Activated CD8-positive, alpha-beta T cell treated with anti-CD3 and anti-CD28 coated beads for 36 hours (primary cell): ENCODE data around the gene DUSP7. TPM values are rescaled to one million over a fixed set of nuclear protein-coding genes. Genes with fewer than 3 reads are reported as not detected.

Experiments used
- ATAC-seq: fragments of 200-7000 bp; cut with Tn5 transposase; one replicate; pipeline ENCODE4 v1.10.0; 2021; ENCODE audit warnings: mild to moderate bottlenecking, moderate library complexity
- CTCF ChIA-PET: fragments of 350-600 bp; sonication (Branson Sonifier 250); formaldehyde crosslinking; loops from one replicate; lab custom pipeline; 2021; ENCODE audit warnings: antibody characterized with exemption; lab: Charles Lee
- POLR2A ChIA-PET: fragments of 350-600 bp; sonication (Branson Sonifier 250); formaldehyde crosslinking; loops from one replicate; lab custom pipeline; 2021; ENCODE audit warnings: antibody characterized with exemption; lab: Charles Lee
- DNase-seq: peaks from one replicate; pipeline ENCODE4 v3.0.0-alpha.2; 2020
- H3K27ac Mint-ChIP-seq: one replicate; pipeline ENCODE4 v1.8.0; 2021; ENCODE audit warnings: mild to moderate bottlenecking, mixed read lengths
- H3K27me3 Mint-ChIP-seq: one replicate; pipeline ENCODE4 v1.8.0; 2021; ENCODE audit warnings: mixed read lengths
- H3K36me3 Mint-ChIP-seq: one replicate; pipeline ENCODE4 v1.8.0; 2021; ENCODE audit warnings: low read depth, mixed read lengths
- H3K4me1 Mint-ChIP-seq: one replicate; pipeline ENCODE4 v1.8.0; 2021; ENCODE audit warnings: low read depth, mixed read lengths
- H3K4me3 Mint-ChIP-seq: one replicate; pipeline ENCODE4 v1.8.0; 2021; ENCODE audit warnings: mild to moderate bottlenecking, moderate library complexity, mixed read lengths
- H3K9me3 Mint-ChIP-seq: one replicate; pipeline ENCODE4 v1.8.0; 2021; ENCODE audit warnings: mixed read lengths
- CTCF ChIP-seq: fragments of 200-600 bp; IDR thresholded peaks from one replicate; pipeline ENCODE4 v1.8.0; 2022; ENCODE audit warnings: antibody characterized with exemption, mild to moderate bottlenecking
- intact Hi-C: fragments of 100-400 bp; cut with micrococcal nuclease; formaldehyde crosslinking; loops from one replicate; pipeline ENCODE4 v1.10.0; 2022
- total RNA-seq, 2 experiments: library from RNA; stranded (reverse); gene quantifications; one replicate each; pipeline ENCODE4 v1.2.3, GENCODE V29; 2021

The DUSP7 gene
- total RNA-seq, 2 experiments from 2014 or later: 19.6 to 21.6 TPM

DNA sequence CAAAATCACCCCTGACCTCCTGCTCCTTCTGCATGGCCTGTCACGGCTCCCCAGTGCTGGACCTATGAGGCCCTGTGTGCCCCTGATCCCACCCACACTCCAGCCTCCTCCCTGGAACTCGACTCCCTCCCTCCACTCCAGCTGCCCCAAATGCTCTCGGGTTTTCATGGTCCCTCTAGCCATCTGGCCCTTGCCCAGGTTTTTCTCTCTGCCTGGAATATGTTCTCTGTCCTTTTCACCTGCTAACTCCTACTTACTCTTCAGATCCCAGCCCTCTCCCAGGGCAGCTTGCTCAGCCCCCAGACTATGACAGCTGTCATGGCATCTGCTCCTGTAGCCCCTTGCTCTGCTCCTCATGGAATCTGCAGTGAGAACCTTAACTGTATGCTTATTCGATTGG is 30.3 kb downstream of the DUSP7 start:
- Mint-ChIP-seq H3K9me3 (no peaks in the 10 kb centered on the region), H3K4me3 (no peak overlapping the region), H3K27ac (no peak overlapping the region), H3K36me3 (no peaks in the 10 kb centered on the region), H3K27me3 (no peaks in the 10 kb centered on the region), H3K4me1 (no peaks in the 10 kb centered on the region)
- intact Hi-C loops: no loop called here
- no peak for ATAC-seq
- no peak for TF ChIP-seq CTCF
- DNase-seq: no peak
- ChIA-PET POLR2A (no interaction called here), CTCF (no interaction called here)

DNA sequence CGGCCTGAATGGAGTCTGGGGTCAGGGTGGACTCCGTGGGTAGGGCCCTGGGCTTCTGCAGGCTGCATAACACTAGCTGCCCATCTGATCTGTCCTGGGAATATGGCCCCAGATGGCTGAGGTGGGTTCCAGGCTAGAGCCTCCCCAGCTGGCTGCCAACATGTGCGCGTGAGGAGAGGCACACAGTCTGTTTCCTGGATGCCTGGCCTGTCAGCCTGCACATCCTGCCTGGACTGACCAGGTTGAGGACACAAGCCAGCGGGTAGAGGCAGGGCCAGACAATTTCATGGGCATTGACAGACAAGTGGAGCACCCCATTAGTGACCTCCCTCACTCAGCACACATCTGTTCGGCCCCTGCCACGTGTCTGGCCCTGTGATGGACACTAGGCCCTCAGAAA is 30.9 kb downstream of the DUSP7 start:
- Mint-ChIP-seq H3K36me3 (no peaks in the 10 kb centered on the region), H3K27ac (no peak overlapping the region), H3K9me3 (no peaks in the 10 kb centered on the region), H3K27me3 (no peaks in the 10 kb centered on the region), H3K4me1 (no peaks in the 10 kb centered on the region), H3K4me3 (no peak overlapping the region)
- ChIA-PET CTCF (no interaction called here), POLR2A (no interaction called here)
- no peak for ATAC-seq
- no peak for DNase-seq
- intact Hi-C loops: no loop called here
- TF ChIP-seq CTCF: no peak

DNA sequence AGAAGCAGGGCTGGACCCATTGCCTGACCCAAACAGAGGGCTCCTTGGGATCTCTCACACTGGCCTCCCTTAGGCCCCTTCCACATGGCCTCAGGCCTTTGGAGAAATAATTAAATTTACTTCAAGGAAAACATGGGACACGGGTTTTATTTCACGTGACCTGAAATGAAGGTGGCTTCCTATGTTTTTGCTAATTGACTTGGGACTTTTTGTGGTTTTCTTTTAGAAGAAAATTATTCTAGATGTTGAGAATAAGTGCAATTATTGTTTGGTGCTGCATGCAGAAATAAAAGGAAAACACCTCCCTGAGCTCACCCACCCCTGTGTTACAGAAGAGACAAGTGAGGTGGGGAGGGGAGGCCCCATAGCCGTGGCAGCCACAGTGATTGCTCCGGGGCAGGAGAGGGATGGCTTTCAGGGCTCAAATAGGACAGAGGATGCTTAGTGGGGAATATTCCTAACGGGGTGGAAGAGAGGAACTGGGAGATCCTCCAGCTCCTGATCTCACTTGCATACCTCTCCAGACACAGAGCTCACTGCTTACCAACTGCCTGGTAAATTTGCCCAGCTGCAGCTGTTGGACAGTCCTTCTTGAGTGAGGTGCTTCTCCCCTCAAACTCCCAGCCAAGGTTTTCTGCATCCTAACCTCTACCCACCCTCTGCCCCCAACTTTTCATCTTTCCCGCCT is 31.5 kb downstream of the DUSP7 start:
- DNase-seq (no peak), ATAC-seq (no peak)
- Mint-ChIP-seq H3K27me3 (no peaks in the 10 kb centered on the region), H3K27ac (no peak overlapping the region), H3K4me3 (no peak overlapping the region), H3K9me3 (no peaks in the 10 kb centered on the region), H3K4me1 (no peaks in the 10 kb centered on the region), H3K36me3 (no peaks in the 10 kb centered on the region)
- no peak for TF ChIP-seq CTCF
- CTCF ChIA-PET: no interaction called here
- POLR2A ChIA-PET: no interaction called here
- intact Hi-C loops: no loop called here

DNA sequence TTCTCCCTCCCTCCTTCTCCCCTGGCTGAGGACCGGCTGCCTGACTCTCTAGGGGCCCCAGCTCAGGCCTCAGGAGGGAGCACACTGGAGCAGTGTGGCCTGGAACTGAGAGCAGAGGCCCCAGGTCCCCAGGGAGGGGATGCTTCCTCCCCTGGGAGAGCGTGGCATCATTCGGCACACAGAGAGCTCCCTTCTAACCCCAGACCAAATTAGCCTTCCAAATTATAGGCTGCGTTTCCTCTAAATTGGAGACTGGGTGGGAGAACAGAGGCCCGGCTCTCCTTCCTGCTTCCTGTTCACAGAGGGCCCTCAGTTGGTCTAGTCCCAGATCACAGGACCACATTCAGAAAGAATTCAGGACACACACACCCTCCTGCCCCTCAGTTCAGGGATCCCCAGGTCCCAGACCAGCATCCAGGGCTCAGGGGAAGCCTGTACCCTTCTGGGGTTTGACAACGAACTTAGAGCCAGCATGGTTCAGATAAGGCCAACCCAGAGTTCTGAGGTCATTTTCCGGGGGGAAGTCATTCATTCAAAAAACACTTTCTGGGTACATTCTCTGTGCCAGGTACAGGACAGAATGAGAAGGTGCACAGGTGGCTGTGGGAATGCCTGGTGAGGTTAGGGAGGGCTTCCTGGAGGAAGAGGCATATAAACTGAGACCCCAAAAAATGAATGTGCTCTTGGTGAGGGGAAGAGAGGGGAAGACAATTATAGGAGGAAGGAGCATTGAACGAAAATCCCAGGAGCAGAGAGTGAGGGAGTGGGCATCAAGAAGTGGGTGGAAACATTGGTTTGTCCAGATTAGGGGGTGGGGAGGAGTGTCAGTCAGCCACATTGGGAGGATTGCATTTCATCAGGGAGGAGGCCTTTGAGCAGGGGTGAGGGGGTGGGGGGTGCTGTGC is 32.3 kb downstream of the DUSP7 start:
- DNase-seq (no peak), ATAC-seq (no peak)
- TF ChIP-seq CTCF: no peak
- intact Hi-C loops: no loop called here
- H3K4me3 Mint-ChIP-seq: no peak overlapping the region
- ChIA-PET CTCF (no interaction called here), POLR2A (no interaction called here)
- H3K36me3 Mint-ChIP-seq: no peaks in the 10 kb centered on the region
- no peaks in the 10 kb centered on the region for H3K27me3 Mint-ChIP-seq
- H3K27ac Mint-ChIP-seq: no peak overlapping the region
- no peaks in the 10 kb centered on the region for H3K4me1 Mint-ChIP-seq
- no peaks in the 10 kb centered on the region for H3K9me3 Mint-ChIP-seq

DNA sequence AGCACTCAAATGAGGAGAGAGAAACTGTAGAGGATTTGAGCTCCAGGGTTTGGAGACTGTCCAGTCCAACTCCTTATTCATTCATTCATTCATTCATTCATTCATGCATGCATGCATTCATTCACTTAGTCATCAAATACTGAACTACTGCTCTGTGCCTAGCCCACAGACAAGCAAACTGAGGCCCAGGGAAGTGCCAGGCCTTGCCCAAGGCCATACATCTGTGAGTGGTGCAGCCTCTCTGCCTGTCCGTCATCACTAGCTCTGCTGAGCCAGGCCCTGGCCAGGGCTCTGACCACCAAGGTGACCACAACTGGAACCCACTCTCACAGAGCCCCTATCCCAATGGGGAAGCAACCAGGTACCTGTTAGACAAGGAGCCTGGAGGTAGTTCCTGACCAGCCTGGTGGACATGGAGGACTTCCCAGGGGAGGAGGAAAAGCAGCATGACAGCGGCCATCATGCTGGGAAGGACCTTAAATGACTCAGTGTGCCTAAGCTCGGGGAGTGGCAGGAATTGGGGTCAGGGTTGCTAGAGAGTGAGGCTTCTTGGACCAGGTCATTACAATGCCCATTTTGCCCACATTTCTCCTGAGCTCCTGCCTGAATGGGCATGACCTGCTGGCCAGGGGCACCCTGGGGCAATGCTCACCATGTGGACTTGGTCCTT is 33.1 kb downstream of the DUSP7 start:
- Mint-ChIP-seq H3K4me1 (no peaks in the 10 kb centered on the region), H3K4me3 (no peak overlapping the region), H3K9me3 (no peaks in the 10 kb centered on the region), H3K27ac (no peak overlapping the region), H3K27me3 (no peaks in the 10 kb centered on the region), H3K36me3 (no peaks in the 10 kb centered on the region)
- DNase-seq (no peak), ATAC-seq (no peak)
- POLR2A ChIA-PET: no interaction called here
- intact Hi-C loops: no loop called here
- no peak for TF ChIP-seq CTCF
- CTCF ChIA-PET: no interaction called here
